ENCODE data around the gene CSNK2A2.
A peak's percentile ranks its signal among the peaks of the same experiment; 100 is the strongest.

Gene CSNK2A2

DNA sequence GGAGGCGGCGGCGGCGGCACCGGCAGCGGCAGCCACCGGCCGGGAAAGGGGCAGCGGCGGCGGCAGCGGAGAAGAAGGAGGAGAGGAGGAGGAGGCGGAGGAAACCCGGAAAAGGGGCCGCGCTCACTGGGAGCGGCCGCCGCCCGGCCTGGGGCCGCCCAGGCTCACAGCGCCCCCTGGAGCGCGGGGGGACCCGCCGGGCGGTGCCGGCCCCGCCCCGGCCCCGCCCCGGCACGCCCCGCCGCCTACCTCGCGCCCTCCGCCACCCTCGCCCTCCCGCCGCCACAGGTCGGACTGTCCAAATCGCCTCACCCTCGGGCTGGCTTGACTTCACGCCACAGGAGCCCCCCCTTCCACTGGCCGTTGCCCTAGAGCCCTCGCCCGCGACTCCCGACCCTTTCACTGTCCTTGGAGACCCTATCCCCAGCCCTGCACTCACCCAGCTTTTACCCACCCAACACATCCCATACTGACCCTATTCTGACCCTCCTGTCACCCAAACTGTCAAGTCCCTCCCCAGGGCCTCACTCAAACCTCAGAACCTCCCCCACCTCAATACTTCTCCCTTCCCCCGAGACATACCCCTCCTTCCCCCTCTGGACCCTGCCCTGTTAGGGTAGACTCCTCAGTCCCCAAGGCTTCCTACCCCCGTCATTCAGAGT lies at the start of gene CSNK2A2:
TSS of gene CSNK2A2 (minus strand) at position 85 of the 662 bp plus-strand sequence. CDS start 370 bp downstream, outside the sequence.
- DNase-seq (ENCODE audit: low read depth in 2 of 2): peak; percentile 61 to 71

DNA sequence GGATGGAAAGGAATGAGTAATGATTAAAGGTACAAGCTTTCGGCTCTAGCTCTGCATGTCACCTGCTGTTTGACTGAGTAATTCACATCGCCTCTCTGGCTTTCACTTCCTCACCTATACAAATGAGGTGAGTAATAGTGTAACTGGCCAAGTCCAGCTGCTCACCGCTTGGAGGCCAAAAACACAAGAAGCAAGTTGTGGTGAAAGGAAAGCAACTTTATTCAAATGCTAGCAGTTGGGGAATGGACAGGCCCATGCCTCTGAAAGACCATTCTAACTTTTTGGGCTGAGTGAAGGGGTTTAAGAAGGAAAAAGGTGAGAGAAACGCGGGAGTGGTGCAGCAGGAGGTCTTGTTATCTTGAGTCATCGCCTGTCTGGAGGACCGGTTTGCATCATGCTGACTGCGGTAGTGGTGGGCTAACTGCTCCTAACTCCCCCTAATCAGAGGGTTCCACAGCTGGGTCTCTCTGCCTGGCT lies 45.7 kb upstream of the CSNK2A2 start:
- no peak for DNase-seq (ENCODE audit: low read depth in 2 of 2)

DNA sequence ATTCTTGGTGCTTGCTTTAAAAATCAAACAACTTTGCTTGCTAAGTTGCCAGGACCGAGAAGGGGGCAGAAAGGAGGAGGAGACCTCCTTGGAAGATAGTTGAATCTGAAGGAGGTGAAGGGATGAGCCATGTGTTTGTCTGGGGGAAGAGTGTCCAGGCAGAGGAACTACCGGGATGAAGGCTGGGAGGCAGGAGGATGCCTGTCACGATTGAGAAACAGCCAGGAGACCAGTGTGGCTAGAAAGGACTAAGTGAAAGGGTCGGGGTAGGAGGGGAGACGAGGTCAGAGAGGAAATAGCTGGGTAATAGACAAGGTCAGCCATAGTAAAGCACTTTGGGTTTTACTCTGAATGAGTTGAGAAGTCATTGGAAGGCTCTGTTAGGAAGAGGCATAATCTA lies 38.9 kb upstream of the CSNK2A2 start:
- DNase-seq (ENCODE audit: low read depth in 2 of 2): no peak

DNA sequence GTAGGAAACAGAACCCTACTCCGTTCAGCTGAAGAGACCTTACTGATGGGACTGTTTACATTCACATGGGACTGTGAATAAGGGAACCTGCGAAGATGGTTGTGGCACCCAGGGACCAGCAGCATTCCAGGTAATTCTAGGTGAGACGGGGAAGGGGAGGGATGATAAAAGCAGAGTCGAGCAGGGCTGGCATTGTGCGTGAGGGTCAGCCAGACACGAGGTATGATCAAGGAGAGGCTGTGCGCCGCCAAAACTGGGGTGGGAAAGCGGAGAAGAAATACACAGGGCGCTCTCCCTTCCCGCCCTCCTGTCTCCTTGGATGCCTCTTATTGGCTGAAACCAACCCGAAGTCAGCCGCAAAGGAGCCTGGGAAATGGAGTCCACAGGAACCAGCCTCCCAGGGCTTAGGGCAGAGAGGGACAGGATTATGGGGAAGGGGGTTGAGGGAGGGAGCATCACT lies 38.4 kb upstream of the CSNK2A2 start:
- peak; percentile 23 to 28 for DNase-seq (ENCODE audit: low read depth in 2 of 2)

DNA sequence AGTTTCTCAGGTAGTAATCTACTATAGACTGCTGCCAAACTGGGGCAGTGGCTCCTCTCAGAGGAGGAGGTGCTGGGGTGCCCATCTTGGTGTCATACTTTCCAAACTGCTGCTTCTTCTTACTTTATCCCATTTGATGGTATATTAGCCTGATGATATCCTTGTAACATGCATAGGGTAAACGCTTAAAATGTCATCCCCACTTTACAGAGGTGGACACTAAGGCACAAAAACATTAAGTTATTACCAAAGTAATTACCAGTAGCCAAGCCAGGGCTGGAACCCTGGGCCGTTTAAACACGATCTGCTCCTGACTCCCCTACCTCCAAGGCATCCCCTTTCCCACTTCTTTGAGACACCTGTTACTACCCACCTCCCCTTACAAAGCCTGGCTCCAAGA lies 37.8 kb upstream of the CSNK2A2 start:
- no peak for DNase-seq (ENCODE audit: low read depth in 2 of 2)

DNA sequence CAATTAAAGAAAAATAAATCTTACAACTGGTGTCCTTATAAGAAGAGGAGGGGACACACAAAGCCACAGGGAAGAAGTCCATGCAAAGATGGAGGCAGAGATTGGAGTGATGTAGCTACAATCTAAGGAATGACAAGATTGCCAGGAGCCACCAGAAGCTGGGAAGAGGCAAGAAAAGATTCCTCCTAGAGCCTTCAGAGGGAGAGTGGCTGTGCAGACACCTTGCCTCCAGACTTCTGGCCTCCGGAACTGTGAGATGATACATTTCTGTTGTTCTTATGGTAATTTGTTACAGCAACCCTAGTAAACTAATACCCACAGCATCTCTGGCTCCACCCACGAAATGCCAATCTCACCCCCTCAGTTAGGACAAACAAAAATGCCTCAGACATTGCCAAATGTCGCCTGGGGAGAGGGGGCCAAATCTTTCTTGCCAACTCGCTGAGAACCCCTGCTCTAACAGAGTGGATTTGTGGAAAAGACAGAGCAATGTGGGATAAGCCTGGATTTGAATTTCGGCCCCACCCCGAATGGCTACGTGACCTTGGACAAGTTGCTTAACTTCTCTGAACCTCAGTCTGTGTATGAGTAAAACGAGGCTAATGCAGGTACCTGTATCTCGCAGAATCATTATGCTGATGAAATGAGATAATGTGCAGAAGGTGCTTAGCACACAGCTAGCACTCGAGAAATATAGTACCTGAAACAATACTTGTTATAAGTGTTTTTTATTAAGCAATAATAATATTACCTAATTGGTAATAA lies 37.1 kb upstream of the CSNK2A2 start:
- no peak for DNase-seq (ENCODE audit: low read depth in 2 of 2)

DNA sequence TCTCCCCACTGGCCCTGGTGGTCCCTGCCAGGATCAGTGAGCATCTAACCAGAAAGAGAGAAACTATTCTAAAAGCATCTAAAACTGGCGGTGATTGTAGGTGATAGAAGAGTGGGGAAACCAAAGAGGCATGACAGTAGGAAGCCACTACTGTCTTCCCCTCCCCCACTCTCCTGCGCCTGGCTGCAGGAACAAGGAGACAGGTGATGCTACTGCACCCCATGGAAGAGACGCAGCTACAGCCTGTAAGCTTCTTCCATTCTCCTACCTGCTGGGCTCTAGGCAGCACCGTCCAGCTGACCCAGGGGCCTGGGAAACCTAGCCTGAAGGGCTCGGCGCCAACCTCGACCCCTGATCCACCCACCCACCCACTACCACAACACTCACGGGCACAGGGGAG lies 32.4 kb upstream of the CSNK2A2 start:
- no peak for DNase-seq (ENCODE audit: low read depth in 2 of 2)

DNA sequence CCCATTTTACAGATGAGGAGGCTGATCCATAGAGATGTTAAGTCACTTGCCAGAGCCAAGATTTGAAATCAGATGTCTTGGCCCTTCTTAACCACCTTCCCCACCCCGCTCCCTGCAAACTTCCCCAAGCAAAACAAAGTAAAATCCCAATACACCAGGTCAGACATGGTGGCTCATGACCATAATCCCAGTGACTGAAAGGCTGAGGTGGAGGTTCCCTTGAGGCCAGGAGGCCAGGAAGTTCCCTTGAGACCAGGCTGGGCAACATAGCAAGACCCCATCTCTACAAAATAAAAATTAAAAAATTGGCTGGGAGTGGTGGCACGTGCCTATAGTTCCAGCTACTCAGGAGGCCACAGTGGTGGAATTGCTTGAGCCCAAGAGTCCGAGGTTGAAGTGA lies 28.9 kb upstream of the CSNK2A2 start:
- DNase-seq (ENCODE audit: low read depth in 2 of 2): no peak

DNA sequence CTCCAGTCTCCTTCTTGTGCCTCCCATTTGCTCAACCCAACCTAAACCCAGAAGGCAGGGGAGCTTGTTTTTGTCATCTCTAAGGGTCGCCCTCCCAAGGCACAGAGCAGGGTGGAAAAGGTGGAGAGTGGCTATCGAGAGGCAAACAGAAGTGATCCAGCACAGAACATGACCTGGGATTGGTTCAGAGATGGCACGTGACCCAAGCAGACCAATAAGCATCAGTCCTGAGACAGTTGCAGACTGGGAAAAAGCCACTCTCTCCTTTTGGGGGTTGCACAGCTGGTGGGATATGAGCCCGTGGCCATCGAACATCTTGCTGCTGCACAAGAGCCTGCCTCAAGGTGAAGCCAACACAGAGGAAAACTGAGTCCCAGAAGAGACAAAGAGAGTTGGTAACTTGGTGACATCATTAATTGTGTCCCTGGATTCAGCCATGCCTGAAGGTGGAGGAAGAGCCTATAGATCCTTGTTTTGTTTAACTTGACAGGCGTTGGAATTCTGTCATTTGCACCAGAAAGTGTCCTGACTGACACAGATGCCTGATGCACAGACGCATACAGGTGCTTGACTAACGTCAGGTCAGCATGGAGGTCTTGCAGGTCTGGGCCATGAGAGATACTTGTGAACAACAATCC lies 28.2 kb upstream of the CSNK2A2 start:
- DNase-seq (ENCODE audit: low read depth in 2 of 2): no peak

DNA sequence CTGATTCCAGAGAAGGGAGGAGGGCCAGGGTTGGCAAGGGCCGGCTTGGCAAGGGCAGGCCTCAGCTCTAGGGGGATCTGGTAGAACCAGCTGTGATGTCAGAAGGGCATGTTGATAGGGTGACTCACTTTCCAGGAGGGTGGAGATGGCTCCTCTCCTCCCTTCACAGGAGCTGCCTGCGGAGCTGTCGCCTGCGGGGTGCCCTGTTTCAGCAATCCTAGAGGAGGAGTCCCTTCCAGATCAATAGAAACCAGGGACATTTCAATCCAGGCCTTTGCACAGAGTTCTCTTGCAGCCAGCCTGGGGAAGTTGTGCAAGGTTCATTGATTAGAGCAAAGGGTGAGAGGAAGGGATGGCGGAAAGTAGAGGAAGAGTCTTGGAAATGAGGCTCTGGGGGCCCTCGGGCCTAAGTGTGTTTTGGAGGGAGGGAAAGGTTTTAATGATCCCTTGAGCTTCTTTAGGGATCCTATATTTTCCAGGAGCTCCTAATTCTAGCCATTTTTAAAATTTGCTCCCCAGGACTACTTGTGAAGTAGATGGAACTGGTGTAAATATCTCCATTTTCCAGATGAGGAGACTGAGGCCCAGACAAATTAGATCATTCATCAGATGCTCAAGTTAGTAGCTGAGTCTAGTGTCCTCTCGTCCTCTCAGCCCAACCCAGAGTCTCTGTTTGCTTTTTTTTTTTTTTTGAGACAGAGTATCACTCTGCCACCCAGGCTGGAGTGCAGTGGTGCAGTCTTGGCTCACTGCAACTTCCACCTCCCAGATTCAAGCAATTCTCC lies 24.8 kb upstream of the CSNK2A2 start:
- DNase-seq (ENCODE audit: low read depth in 2 of 2): no peak

DNA sequence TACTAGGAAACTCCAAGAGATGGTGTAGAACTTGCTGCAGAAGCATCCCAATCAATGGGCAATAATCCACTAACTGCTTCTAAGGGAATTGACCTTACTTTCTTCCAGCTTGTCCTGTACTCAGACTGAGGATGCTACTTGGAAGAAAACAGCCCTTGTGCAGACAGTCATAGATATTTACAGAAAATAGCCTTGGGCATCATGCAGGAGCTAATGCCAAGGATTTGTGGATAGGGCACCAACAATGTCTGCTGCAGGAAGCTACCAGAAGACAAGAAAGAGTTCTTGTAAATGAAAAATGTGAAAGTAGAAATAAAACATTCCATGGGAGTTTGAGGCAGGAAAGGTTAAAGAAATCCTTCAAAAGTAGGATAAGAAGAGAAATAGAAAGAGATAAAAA lies 21.5 kb upstream of the CSNK2A2 start:
- no peak for DNase-seq (ENCODE audit: low read depth in 2 of 2)

DNA sequence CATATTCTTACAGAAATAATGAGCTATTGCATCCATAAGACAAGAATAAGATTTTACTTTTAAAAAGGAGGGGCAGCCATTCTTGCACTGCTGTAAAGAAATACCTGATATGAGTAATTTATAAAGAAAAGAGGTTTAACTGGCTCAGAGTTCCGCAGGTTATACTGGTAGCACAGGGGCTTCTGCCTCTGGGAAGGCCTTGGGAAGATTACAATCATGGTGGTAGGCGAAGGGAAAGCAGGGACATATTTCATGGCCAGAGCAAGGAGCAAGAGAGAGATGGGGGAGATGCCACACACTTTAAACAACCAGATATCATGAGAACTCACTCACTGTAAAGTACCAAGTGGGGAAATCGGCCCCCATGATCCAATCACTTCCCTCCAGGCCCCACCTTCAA lies 20.9 kb upstream of the CSNK2A2 start:
- DNase-seq (ENCODE audit: low read depth in 2 of 2): no peak

DNA sequence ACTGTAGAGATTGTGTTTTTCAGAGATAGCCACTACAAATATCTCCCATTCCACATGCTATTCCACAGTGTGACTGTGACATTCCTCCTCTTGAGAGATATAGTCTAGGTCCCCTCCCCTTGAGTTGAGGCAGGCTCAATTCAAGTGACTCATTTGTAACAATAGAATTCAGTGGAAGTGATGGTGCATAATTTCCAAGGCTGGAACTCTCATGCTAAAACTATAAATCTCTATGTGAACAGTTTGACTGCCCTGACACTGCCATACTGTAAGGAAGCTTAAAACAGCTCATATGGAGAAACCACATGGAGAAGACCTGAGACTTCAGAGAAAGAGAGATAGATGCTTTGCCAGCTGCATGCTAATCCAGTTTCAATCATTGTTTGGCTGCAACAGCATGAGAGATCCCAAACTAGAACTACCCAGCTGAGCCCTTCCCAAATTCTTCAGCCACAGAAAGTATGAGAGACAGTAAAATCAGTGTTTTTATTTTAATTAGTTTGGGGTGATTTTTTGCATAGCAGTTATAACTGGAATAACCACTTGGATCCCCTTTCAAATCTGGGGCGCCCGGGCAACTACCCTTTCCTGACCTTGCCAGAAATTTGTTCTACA lies 19.5 kb upstream of the CSNK2A2 start:
- no peak for DNase-seq (ENCODE audit: low read depth in 2 of 2)

DNA sequence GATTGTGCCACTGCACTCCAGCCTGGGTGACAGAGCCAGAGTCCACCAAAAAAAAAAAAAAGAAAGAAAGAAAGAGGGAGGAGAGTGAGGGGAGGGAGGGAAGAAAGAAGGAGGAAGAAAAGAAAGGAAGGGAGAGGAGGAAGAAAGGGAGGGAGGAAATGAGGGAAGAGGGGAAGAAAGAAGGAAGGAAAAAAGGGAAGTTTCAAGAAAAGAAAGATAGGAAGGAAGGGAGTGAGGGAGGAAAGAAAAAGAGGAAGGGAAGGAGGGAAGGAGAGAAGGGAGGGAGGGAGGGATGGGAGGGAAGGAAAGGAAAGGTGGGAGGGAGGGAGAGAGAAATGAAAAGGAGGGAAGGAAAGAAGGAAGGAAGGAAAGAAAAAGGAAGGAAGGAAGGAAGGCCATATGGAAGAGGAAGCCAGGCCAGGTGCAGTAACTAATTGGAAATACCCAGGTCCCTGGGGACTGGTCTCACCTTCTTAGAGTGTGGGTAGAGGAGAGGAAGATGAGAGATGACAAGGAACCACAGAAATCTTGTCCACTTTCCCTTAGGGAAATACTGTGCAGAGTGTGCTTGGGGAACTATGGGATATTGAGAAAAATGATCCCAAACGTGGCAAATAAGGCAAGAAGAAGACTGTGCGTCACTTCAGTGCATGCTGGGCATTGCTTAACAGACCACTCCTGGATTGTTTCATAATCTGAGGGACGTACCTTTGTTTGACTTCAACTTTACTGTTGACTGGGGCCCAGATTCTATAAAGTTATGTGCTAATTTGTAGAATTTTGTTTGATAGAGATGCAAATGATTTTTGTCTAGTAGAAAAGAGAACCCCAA lies 15.1 kb upstream of the CSNK2A2 start:
- no peak for DNase-seq (ENCODE audit: low read depth in 2 of 2)

DNA sequence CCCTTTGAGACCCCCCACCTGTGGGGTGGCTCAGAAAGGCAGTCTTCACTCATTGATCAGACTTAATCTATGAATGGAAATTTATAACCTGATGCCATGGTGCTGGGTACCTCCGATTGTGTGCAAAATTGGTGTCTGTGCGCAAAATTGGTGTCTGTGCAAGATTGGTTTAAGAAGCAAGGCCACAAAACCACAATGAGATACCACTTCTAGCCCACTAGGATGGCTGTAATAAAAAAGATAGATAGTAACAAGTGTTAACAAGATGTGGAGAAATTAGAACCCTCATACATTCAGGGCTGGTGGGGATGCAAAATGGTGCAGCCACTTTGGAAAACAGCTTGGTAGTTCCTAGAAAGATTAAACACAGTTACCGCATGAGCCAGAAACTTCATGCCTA lies 13.9 kb upstream of the CSNK2A2 start:
- no peak for DNase-seq (ENCODE audit: low read depth in 2 of 2)

DNA sequence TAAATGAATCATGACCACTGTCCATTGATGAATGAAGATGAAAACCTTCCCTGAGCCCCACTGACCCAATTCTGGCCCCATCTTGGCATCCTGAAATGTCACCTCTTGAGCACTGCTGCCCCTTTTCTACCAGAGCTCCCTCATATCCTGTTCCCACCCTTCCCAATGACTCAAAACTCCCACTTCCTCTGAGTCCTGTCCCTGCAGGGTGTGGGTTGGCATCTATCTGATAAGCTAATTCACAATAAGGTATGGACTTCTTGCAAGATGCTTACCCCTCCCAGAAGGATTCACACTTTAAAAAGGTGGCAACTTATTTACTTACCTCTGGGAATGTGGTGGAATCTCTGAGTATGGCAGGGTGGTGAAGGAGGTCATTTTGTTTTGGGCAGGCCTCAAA lies 13.3 kb upstream of the CSNK2A2 start:
- no peak for DNase-seq (ENCODE audit: low read depth in 2 of 2)

DNA sequence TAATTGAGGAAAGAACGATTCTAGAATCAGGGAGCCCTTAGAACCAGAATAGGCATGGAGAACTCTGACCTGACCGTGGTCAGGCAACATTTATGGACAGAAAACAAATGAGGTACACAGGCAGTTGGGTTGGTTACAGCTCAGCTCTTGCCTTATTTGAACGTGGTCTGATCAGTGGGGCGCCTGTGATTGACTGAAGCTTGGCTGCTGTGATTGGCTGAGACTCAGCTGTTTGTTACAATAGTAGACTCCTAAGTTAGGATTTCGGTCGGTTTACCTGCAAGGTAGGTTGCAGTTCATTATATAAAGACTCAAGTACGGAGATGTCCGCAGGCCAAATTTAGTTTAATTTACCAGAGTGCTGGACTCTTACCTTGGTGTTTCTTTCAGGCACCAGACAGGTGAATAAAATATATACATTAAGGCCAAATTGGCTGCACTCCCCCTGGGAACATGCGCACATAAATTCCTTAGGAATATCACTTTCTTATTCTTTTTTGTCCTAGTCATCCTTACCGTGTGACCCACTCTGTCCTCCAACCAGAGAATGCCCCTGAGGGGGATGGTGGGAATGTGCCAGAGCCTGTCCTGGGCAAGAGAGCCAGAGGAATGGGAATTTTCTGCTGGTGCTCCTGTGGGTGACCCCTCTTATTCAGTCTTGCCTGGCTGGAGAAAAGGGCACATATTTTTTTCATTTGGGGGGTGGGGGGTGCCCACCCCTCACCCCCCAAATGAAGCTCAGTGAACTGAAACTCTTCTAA lies 7.5 kb upstream of the CSNK2A2 start:
- DNase-seq (ENCODE audit: low read depth in 2 of 2): no peak

DNA sequence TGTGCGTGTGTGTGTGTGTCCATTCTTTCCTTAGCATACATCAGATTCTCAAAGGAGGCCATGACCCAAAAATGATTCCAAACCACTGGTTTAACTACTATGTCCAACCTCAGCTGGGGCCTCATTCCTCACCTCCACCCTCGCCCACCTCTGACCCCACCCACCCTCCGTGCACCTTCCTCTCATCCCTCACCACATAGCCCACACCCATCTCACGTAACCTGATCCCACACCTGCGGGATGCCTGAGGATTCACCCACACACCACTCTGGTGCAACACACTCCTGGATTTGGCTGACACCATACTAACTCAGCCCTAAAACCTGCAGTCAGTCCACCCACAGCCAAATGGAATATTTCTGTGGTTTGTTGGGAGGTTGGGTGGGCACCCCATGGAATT lies 3.3 kb upstream of the CSNK2A2 start:
- DNase-seq (ENCODE audit: low read depth in 2 of 2): no peak

DNA sequence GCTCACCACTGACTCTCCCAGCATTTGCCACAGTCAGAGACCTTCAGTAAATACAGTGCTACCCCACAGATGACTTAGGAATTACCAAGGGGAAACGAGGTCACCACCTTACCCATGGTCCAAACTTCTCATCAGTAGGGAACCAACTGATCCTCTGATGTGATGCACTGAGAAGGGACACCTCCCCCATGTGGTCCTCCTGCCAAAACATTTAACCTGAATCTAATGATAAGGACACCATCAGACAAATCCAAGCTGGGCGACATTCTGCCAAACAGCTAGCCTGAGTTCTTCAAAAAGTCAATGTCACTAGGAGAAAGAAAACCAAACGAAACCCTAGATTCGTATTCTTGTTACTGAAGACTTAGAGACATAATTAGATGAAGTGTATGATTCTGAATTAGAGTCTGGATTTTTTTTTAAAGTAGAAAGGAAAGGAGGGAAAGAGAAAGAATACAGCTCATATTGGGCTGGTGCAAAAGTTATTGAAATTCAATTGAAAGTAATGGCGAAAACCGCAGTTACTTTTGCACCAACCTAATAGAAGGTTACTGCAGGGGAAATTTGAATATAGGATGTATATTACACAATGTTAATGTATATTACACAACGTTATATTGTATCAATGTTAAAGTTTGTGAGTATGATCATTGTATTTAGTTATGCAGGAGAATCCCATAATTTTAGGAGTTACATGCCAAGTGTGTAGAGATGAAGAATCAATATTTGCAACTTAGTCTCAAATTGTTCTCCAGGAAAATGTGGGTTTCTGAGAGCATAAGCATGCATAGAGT lies 2.3 kb upstream of the CSNK2A2 start:
- no peak for DNase-seq (ENCODE audit: low read depth in 2 of 2)

Measured in stimulated activated CD8-positive, alpha-beta memory T cell treated with anti-CD3 and anti-CD28 coated beads, Interleukin-15, amount 100 ng/mL, for 48 hours (primary cell).